Measurements from ENCODE around the gene CHRNA4. TPM values are rescaled to one million over a fixed set of nuclear protein-coding genes. Genes with fewer than 3 reads are reported as not detected.

The CHRNA4 gene
- total RNA-seq (under 0.01 TPM), polyA plus RNA-seq (0.14 TPM)
- long read RNA-seq, donor 1, result 0 reads
- long read RNA-seq, donor 2, result 0 reads
- long read RNA-seq, donor 3, result 0 reads
- long read RNA-seq, donor 4, result 0 reads
- long read RNA-seq, donor 5, result 0 reads
- long read RNA-seq, donor 6, result 0 reads
- long read RNA-seq, donor 7, partial matches to known transcripts, result 0 of 1 reads
- long read RNA-seq, donor 7, other reads (novel, unspliced or antisense), result 0 of 1 reads
- long read RNA-seq, donor 8, result 0 reads
- long read RNA-seq, donor 9, result 0 reads
- long read RNA-seq, donor 10, result 0 reads

DNA sequence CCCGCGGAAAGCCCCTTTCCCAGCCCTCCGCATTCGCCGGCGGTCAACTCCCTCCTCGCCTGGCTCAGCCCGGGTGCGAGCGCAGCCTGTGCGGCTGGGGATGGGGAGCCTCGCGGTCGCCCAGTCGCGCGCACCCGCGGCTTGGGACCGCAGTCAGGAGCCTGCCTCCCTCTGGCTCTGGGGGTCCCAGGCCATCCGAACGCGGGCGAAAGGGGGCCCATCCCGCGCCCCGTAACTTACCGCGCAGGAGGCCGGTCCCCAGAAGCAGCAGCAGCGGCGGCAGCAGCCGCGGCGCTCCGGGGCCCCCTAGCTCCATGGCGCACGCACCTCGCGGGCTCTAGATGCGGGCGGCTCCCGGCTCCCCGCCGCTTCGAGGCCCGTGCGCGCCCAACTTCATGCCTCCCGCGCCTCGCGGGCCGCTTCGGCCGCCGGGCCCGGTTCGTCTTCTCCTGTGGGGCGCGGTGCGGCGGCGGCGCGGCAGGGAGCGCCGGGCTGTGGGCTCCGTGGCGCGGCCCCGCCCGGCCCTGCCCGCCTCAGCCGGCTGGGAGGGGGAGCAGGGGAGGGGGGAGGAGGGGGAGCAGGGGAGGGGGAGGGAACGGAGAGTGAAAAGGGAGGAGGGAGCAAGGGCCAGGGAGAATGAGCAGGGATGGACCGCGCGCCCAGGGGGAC lies at the start of gene CHRNA4:
Gene CHRNA4 (minus strand): TSS at position 500 of the 669 bp plus-strand sequence. CDS start 184 bp downstream, at position 316.
- no peaks in the 10 kb centered on the region for H3K36me3 ChIP-seq (ENCODE audit: control insufficient read depth in 2 of 2, insufficient read depth in 2 of 2, low read length in 1 of 2)
- no peak for DNase-seq (ENCODE audit: low read depth in 6 of 9, low spot score in 9 of 9)
- no peak within 1 kb of the TSS for H3K27ac ChIP-seq (ENCODE audit: low read depth in 1 of 2, low read length in 1 of 2)
- H3K4me3 ChIP-seq (ENCODE audit: low read length in 2 of 2), result no peak within 1 kb of the TSS
- WGBS, result 8% methylated on average over 78 of the region's 79 CpGs
- peaks cover 15 to 60% of the 10 kb centered on the region in 2 donors for H3K27me3 ChIP-seq (ENCODE audit: control insufficient read depth in 2 of 2, insufficient read depth in 1 of 2, low read length in 1 of 2)
- H3K4me1 ChIP-seq (ENCODE audit: control insufficient read depth in 2 of 2, insufficient read depth in 2 of 2, low read length in 2 of 2), result no peaks in the 10 kb centered on the region
- H3K9me3 ChIP-seq (ENCODE audit: control insufficient read depth in 2 of 2, insufficient read depth in 1 of 2, low read length in 1 of 2), result no peaks in the 10 kb centered on the region

DNA sequence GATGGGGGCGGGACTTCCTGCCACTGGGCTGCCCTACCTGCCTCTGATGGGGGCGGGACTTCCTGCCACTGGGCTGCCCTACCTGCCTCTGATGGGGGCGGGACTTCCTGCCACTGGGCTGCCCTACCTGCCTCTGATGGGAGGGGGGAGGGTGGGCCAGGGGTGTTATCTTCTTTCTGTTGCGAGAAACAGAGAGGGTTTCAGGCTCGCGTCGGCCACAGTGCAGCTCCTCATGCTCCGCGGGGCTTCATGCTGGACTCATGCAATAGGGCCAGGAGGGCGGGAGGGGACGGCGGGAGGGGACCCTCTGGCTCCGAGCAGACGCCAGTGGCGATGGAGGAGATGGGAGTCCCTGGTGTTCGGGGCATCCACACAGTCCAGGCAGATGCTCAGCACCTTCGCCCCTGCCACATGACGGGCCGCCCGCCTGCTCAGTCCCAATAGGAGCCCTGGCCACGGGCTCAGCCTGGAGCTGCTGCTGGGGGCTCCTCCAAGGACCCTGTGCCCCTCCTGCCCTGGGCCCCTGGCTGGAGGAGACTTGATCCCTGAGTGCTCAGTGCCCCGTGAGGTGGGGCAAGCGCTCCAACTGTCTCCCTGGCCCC lies 48.8 kb upstream of the CHRNA4 start:
- H3K4me3 ChIP-seq (ENCODE audit: low read length in 2 of 2), result no peak overlapping the region
- 91% methylated on average over 20 of the region's 23 CpGs for WGBS
- H3K27ac ChIP-seq (ENCODE audit: low read depth in 1 of 2, low read length in 1 of 2), result no peak overlapping the region
- H3K36me3 ChIP-seq (ENCODE audit: control insufficient read depth in 2 of 2, insufficient read depth in 2 of 2, low read length in 1 of 2), result no peaks in the 10 kb centered on the region
- H3K4me1 ChIP-seq (ENCODE audit: control insufficient read depth in 2 of 2, insufficient read depth in 2 of 2, low read length in 2 of 2), result no peaks in the 10 kb centered on the region
- no peaks in the 10 kb centered on the region for H3K9me3 ChIP-seq (ENCODE audit: control insufficient read depth in 2 of 2, insufficient read depth in 1 of 2, low read length in 1 of 2)
- H3K27me3 ChIP-seq (ENCODE audit: control insufficient read depth in 2 of 2, insufficient read depth in 1 of 2, low read length in 1 of 2), result peaks cover 0 to 3% of the 10 kb centered on the region in 2 donors
- DNase-seq (ENCODE audit: low read depth in 6 of 9, low spot score in 9 of 9), result no peak

DNA sequence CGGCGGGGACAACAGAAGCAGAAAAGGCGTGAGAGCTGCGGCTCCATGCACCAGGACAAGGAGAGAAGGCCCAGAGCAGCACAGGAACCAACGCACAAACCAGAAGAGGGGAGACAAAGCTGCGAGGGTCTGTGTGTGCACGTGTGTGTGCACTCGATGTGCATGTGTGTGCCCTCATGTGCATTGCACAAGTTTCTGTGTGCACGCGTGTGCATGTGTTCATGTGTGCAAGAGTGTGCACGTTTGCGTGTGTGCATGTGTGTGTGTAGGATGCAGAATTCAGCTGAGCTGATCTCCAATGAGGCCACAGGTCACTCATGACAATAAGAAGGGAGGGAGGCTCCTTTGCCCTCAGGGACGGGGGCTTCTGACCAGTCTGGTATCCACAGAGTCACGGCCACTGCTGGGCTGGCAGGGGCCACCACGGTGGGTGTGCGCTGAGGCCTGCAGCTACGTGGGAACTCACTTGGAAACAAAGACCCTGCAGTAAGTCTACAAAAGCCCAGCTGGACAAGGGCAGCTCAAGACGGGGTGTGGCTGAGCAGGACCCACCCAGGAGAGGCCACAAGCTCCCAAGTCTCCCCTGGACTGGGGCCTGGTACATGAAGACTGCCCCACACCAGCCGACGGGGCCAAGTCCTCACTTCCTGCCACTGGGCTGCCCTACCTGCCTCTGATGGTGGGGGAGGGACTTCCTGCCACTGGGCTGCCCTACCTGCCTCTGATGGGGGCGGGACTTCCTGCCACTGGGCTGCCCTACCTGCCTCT lies 48.1 kb upstream of the CHRNA4 start:
- Histone ChIP-seq H3K36me3 (ENCODE audit: control insufficient read depth in 2 of 2, insufficient read depth in 2 of 2, low read length in 1 of 2) (no peaks in the 10 kb centered on the region), H3K27ac (ENCODE audit: low read depth in 1 of 2, low read length in 1 of 2) (no peak overlapping the region), H3K4me1 (ENCODE audit: control insufficient read depth in 2 of 2, insufficient read depth in 2 of 2, low read length in 2 of 2) (no peaks in the 10 kb centered on the region), H3K27me3 (ENCODE audit: control insufficient read depth in 2 of 2, insufficient read depth in 1 of 2, low read length in 1 of 2) (peaks cover 0 to 3% of the 10 kb centered on the region in 2 donors), H3K9me3 (ENCODE audit: control insufficient read depth in 2 of 2, insufficient read depth in 1 of 2, low read length in 1 of 2) (no peaks in the 10 kb centered on the region), H3K4me3 (ENCODE audit: low read length in 2 of 2) (no peak overlapping the region)
- DNase-seq (ENCODE audit: low read depth in 6 of 9, low spot score in 9 of 9), result no peak
- 95% methylated on average over 21 of the region's 21 CpGs for WGBS

DNA sequence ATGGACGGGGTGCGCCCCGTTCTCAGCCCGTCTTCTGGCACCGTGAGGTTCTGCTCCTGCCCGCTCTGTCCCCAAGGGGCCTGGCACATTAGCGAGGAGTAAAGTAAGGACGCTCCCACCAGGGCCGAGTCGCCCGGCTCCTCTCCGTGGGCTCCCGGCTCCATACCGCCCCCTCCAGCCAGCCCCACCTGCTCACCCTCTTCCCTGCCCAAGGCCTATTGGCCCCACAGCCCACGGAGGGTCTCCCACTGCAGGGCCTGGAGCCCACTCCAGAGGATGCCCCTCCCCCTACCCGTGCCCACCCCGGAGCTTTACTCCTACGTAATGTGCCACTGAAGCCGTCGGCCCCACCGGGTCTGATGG lies 47.5 kb upstream of the CHRNA4 start:
- no peaks in the 10 kb centered on the region for H3K36me3 ChIP-seq (ENCODE audit: control insufficient read depth in 2 of 2, insufficient read depth in 2 of 2, low read length in 1 of 2)
- peaks cover 0 to 3% of the 10 kb centered on the region in 2 donors for H3K27me3 ChIP-seq (ENCODE audit: control insufficient read depth in 2 of 2, insufficient read depth in 1 of 2, low read length in 1 of 2)
- H3K4me1 ChIP-seq (ENCODE audit: control insufficient read depth in 2 of 2, insufficient read depth in 2 of 2, low read length in 2 of 2), result no peaks in the 10 kb centered on the region
- H3K9me3 ChIP-seq (ENCODE audit: control insufficient read depth in 2 of 2, insufficient read depth in 1 of 2, low read length in 1 of 2), result no peaks in the 10 kb centered on the region
- H3K4me3 ChIP-seq (ENCODE audit: low read length in 2 of 2), result no peak overlapping the region
- DNase-seq (ENCODE audit: low read depth in 6 of 9, low spot score in 9 of 9), result no peak
- H3K27ac ChIP-seq (ENCODE audit: low read depth in 1 of 2, low read length in 1 of 2), result no peak overlapping the region
- 95% methylated on average over 21 of the region's 21 CpGs for WGBS

DNA sequence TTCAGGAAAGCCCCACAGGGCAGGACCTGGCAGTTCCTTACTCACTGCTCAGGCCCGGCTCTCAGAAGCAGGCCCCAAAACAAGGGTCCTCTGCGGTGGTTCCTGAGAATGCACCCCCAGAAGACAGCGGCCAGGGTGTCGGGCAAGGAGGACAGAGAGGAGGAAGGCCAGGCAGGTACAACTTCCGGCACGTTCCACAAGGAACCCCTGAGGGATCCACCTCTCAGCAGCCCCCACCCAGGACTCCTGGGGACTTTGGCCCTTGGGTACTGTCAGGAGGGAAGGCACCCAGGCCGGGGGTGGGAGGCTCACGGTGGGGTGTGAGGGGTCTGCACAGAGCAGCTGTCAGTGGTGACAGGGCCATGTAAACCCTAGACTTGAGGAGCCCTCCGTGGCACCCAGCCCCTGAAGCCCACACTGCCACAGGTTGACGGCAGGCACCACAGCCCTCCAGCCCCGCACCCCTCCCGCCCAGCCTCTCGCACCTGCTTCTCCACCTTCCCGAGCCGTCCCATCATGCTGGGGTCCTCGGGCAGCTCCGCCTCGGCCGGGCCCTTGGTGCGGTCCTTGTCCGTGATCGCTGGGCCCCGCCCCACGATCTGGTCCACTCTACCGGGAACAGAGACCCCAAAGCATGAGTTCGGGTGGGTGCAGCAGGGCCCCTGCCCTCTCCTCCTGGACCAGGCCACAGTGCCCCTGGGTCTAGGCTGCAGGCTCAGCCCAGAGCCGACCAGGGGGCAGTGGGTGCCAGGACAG lies 47.0 kb upstream of the CHRNA4 start:
- H3K4me1 ChIP-seq (ENCODE audit: control insufficient read depth in 2 of 2, insufficient read depth in 2 of 2, low read length in 2 of 2), result no peaks in the 10 kb centered on the region
- WGBS, result 97% methylated on average over 27 of the region's 27 CpGs
- H3K36me3 ChIP-seq (ENCODE audit: control insufficient read depth in 2 of 2, insufficient read depth in 2 of 2, low read length in 1 of 2), result no peaks in the 10 kb centered on the region
- no peaks in the 10 kb centered on the region for H3K9me3 ChIP-seq (ENCODE audit: control insufficient read depth in 2 of 2, insufficient read depth in 1 of 2, low read length in 1 of 2)
- DNase-seq (ENCODE audit: low read depth in 6 of 9, low spot score in 9 of 9), result no peak
- H3K4me3 ChIP-seq (ENCODE audit: low read length in 2 of 2), result no peak overlapping the region
- peaks cover 0 to 3% of the 10 kb centered on the region in 2 donors for H3K27me3 ChIP-seq (ENCODE audit: control insufficient read depth in 2 of 2, insufficient read depth in 1 of 2, low read length in 1 of 2)
- no peak overlapping the region for H3K27ac ChIP-seq (ENCODE audit: low read depth in 1 of 2, low read length in 1 of 2)

DNA sequence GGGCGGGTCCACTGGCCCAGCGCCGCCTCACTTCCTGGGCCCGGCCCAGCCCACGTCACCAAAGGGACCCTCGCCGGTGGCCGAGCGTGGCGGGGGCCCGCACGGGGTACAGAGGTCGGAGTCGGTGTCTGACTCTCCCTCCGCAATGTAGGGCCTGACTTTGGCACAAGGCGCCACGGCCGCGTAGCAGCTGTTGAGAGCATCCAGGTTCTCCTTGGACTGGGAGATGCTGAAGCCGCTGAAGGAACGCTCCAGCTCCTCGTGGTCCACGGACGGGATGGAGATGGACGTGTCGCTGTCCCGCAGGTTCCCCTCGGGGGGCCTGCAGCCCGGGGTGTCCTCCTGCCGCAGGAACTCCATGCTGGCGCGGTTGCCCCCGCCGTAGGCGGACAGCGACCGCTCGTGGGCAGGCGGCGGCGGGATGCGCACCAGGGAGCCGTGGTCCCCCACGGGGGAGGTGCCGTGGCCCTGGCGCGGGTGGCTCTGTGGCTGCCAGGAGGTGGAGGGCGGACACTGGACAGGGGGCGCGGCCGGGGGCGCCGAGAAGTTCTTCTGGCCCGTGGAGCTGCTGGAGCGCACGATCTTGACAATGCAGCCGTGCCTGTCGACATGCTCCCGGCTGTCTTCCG lies 45.6 kb upstream of the CHRNA4 start:
- Histone ChIP-seq H3K9me3 (ENCODE audit: control insufficient read depth in 2 of 2, insufficient read depth in 1 of 2, low read length in 1 of 2) (no peaks in the 10 kb centered on the region), H3K36me3 (ENCODE audit: control insufficient read depth in 2 of 2, insufficient read depth in 2 of 2, low read length in 1 of 2) (no peaks in the 10 kb centered on the region), H3K4me1 (ENCODE audit: control insufficient read depth in 2 of 2, insufficient read depth in 2 of 2, low read length in 2 of 2) (no peaks in the 10 kb centered on the region), H3K27me3 (ENCODE audit: control insufficient read depth in 2 of 2, insufficient read depth in 1 of 2, low read length in 1 of 2) (no peaks in the 10 kb centered on the region), H3K4me3 (ENCODE audit: low read length in 2 of 2) (no peak overlapping the region), H3K27ac (ENCODE audit: low read depth in 1 of 2, low read length in 1 of 2) (no peak overlapping the region)
- WGBS, result 96% methylated on average over 60 of the region's 60 CpGs
- no peak for DNase-seq (ENCODE audit: low read depth in 6 of 9, low spot score in 9 of 9)

DNA sequence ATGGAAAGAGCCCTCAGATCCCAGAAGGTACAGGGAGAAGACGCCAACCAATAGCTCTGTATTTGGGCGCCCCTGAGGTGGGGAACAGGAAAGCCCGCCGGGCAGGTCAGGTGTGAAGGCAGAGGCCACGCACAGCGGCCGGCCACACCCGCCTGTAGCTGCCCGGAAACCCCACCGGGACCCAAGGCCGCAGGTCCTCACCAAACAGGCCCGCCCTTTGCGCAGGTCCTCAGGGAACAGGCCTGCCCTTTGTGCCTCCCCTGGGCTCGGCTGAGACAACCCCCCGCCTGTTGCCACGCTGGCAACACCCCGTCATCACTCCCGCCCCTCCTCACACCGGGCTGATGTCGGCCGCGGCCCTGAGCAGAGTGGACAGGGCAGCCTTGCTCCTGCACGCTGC lies 44.9 kb upstream of the CHRNA4 start:
- no peaks in the 10 kb centered on the region for H3K27me3 ChIP-seq (ENCODE audit: control insufficient read depth in 2 of 2, insufficient read depth in 1 of 2, low read length in 1 of 2)
- no peaks in the 10 kb centered on the region for H3K36me3 ChIP-seq (ENCODE audit: control insufficient read depth in 2 of 2, insufficient read depth in 2 of 2, low read length in 1 of 2)
- no peak overlapping the region for H3K4me3 ChIP-seq (ENCODE audit: low read length in 2 of 2)
- no peaks in the 10 kb centered on the region for H3K9me3 ChIP-seq (ENCODE audit: control insufficient read depth in 2 of 2, insufficient read depth in 1 of 2, low read length in 1 of 2)
- DNase-seq (ENCODE audit: low read depth in 6 of 9, low spot score in 9 of 9), result no peak
- WGBS, result 96% methylated on average over 23 of the region's 23 CpGs
- H3K27ac ChIP-seq (ENCODE audit: low read depth in 1 of 2, low read length in 1 of 2), result no peak overlapping the region
- no peaks in the 10 kb centered on the region for H3K4me1 ChIP-seq (ENCODE audit: control insufficient read depth in 2 of 2, insufficient read depth in 2 of 2, low read length in 2 of 2)

DNA sequence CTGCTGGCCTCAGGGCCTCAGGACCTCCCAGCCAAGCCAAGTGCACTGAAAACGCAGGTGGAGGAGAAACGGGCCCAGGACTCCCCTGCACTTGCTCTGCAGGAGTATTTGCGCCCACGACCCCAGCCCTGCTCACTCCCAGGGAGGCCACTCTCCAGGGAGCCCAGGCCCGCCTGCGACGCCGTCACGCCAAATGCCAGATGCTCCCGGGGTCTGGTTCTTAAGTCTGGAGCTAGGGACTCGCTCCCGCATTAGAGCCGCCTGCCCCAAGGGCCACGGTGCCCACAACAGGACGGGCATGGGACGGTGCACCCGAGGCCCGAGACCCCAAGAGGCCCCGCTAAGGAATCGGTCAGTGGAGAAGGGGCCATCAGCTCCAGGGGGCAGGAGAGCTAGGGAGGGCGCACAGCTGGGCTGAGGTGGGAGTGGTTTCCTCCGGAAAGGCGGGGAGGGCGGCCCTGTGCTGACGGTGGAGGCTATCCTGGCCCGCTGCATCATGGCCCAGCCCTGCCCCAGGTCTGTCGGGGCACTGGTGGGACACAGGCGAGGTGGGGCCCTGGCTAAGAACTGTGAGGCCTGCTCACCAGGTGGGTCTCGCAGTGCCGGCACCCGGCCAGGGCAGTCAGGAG lies 44.1 kb upstream of the CHRNA4 start:
- Histone ChIP-seq H3K36me3 (ENCODE audit: control insufficient read depth in 2 of 2, insufficient read depth in 2 of 2, low read length in 1 of 2) (no peaks in the 10 kb centered on the region), H3K9me3 (ENCODE audit: control insufficient read depth in 2 of 2, insufficient read depth in 1 of 2, low read length in 1 of 2) (no peaks in the 10 kb centered on the region), H3K27me3 (ENCODE audit: control insufficient read depth in 2 of 2, insufficient read depth in 1 of 2, low read length in 1 of 2) (no peaks in the 10 kb centered on the region), H3K4me1 (ENCODE audit: control insufficient read depth in 2 of 2, insufficient read depth in 2 of 2, low read length in 2 of 2) (no peaks in the 10 kb centered on the region), H3K4me3 (ENCODE audit: low read length in 2 of 2) (no peak overlapping the region), H3K27ac (ENCODE audit: low read depth in 1 of 2, low read length in 1 of 2) (no peak overlapping the region)
- no peak for DNase-seq (ENCODE audit: low read depth in 6 of 9, low spot score in 9 of 9)
- WGBS, result 71% methylated on average over 31 of the region's 31 CpGs
